Measurements from ENCODE around the gene WDR93.

The WDR93 gene

GRCh38 chr15:89766357-89767311 lies 76.0 kb downstream of the WDR93 start:
- no peaks in the 10 kb centered on the region for H3K9me3 ChIP-seq (ENCODE audit: control insufficient read depth in 1 of 2, low read length in 2 of 2)
- H3K27me3 ChIP-seq (ENCODE audit: control insufficient read depth in 1 of 2, insufficient read depth in 2 of 2, low read length in 2 of 2): no peaks in the 10 kb centered on the region
- H3K4me3 ChIP-seq (ENCODE audit: low read depth in 1 of 2, low read length in 2 of 2): no peak overlapping the region
- no peak overlapping the region for H3K27ac ChIP-seq (ENCODE audit: low read depth, low read length)
- no peak overlapping the region for H3K9ac ChIP-seq (ENCODE audit: low read depth in 1 of 2, low read length in 2 of 2)
- H3K36me3 ChIP-seq (ENCODE audit: control insufficient read depth in 1 of 2, insufficient read depth in 2 of 2, low read length in 2 of 2): no peaks in the 10 kb centered on the region
- peaks cover 16 to 21% of the 10 kb centered on the region in 2 donors for H3K4me1 ChIP-seq (ENCODE audit: control insufficient read depth in 1 of 2, insufficient read depth in 2 of 2, low read length in 2 of 2)

GRCh38 chr15:89767411-89767915 lies 76.9 kb downstream of the WDR93 start:
- Histone ChIP-seq H3K36me3 (ENCODE audit: control insufficient read depth in 1 of 2, insufficient read depth in 2 of 2, low read length in 2 of 2) (no peaks in the 10 kb centered on the region), H3K27ac (ENCODE audit: low read depth, low read length) (no peak overlapping the region), H3K9me3 (ENCODE audit: control insufficient read depth in 1 of 2, low read length in 2 of 2) (no peaks in the 10 kb centered on the region), H3K4me3 (ENCODE audit: low read depth in 1 of 2, low read length in 2 of 2) (no peak overlapping the region), H3K27me3 (ENCODE audit: control insufficient read depth in 1 of 2, insufficient read depth in 2 of 2, low read length in 2 of 2) (no peaks in the 10 kb centered on the region), H3K9ac (ENCODE audit: low read depth in 1 of 2, low read length in 2 of 2) (no peak overlapping the region), H3K4me1 (ENCODE audit: control insufficient read depth in 1 of 2, insufficient read depth in 2 of 2, low read length in 2 of 2) (peaks cover 9 to 13% of the 10 kb centered on the region in 2 donors)

GRCh38 chr15:89768071-89768500 lies 77.5 kb downstream of the WDR93 start:
- H3K4me1 ChIP-seq (ENCODE audit: control insufficient read depth in 1 of 2, insufficient read depth in 2 of 2, low read length in 2 of 2): peaks cover 8 to 12% of the 10 kb centered on the region in 2 donors
- no peak overlapping the region for H3K4me3 ChIP-seq (ENCODE audit: low read depth in 1 of 2, low read length in 2 of 2)
- H3K9me3 ChIP-seq (ENCODE audit: control insufficient read depth in 1 of 2, low read length in 2 of 2): no peaks in the 10 kb centered on the region
- no peak overlapping the region for H3K9ac ChIP-seq (ENCODE audit: low read depth in 1 of 2, low read length in 2 of 2)
- H3K36me3 ChIP-seq (ENCODE audit: control insufficient read depth in 1 of 2, insufficient read depth in 2 of 2, low read length in 2 of 2): no peaks in the 10 kb centered on the region
- no peak overlapping the region for H3K27ac ChIP-seq (ENCODE audit: low read depth, low read length)
- no peaks in the 10 kb centered on the region for H3K27me3 ChIP-seq (ENCODE audit: control insufficient read depth in 1 of 2, insufficient read depth in 2 of 2, low read length in 2 of 2)

GRCh38 chr15:89769366-89769765 lies 78.8 kb downstream of the WDR93 start:
- Histone ChIP-seq H3K9me3 (ENCODE audit: control insufficient read depth in 1 of 2, low read length in 2 of 2) (no peaks in the 10 kb centered on the region), H3K4me3 (ENCODE audit: low read depth in 1 of 2, low read length in 2 of 2) (no peak overlapping the region), H3K9ac (ENCODE audit: low read depth in 1 of 2, low read length in 2 of 2) (no peak overlapping the region), H3K27ac (ENCODE audit: low read depth, low read length) (no peak overlapping the region), H3K27me3 (ENCODE audit: control insufficient read depth in 1 of 2, insufficient read depth in 2 of 2, low read length in 2 of 2) (no peaks in the 10 kb centered on the region), H3K4me1 (ENCODE audit: control insufficient read depth in 1 of 2, insufficient read depth in 2 of 2, low read length in 2 of 2) (peaks cover 8 to 12% of the 10 kb centered on the region in 2 donors), H3K36me3 (ENCODE audit: control insufficient read depth in 1 of 2, insufficient read depth in 2 of 2, low read length in 2 of 2) (no peaks in the 10 kb centered on the region)

GRCh38 chr15:89770041-89770440 lies 79.4 kb downstream of the WDR93 start:
- Histone ChIP-seq H3K27me3 (ENCODE audit: control insufficient read depth in 1 of 2, insufficient read depth in 2 of 2, low read length in 2 of 2) (no peaks in the 10 kb centered on the region), H3K4me3 (ENCODE audit: low read depth in 1 of 2, low read length in 2 of 2) (no peak overlapping the region), H3K9me3 (ENCODE audit: control insufficient read depth in 1 of 2, low read length in 2 of 2) (no peaks in the 10 kb centered on the region), H3K27ac (ENCODE audit: low read depth, low read length) (no peak overlapping the region), H3K9ac (ENCODE audit: low read depth in 1 of 2, low read length in 2 of 2) (no peak overlapping the region), H3K4me1 (ENCODE audit: control insufficient read depth in 1 of 2, insufficient read depth in 2 of 2, low read length in 2 of 2) (peaks cover 8 to 12% of the 10 kb centered on the region in 2 donors), H3K36me3 (ENCODE audit: control insufficient read depth in 1 of 2, insufficient read depth in 2 of 2, low read length in 2 of 2) (no peaks in the 10 kb centered on the region)

- H3K27me3 ChIP-seq (ENCODE audit: control insufficient read depth in 1 of 2, insufficient read depth in 2 of 2, low read length in 2 of 2): no peaks in the 10 kb centered on the region
- H3K4me1 ChIP-seq (ENCODE audit: control insufficient read depth in 1 of 2, insufficient read depth in 2 of 2, low read length in 2 of 2): peaks cover 5 to 11% of the 10 kb centered on the region in 2 donors
- no peak overlapping the region for H3K9ac ChIP-seq (ENCODE audit: low read depth in 1 of 2, low read length in 2 of 2)
- H3K36me3 ChIP-seq (ENCODE audit: control insufficient read depth in 1 of 2, insufficient read depth in 2 of 2, low read length in 2 of 2): no peaks in the 10 kb centered on the region
- no peaks in the 10 kb centered on the region for H3K9me3 ChIP-seq (ENCODE audit: control insufficient read depth in 1 of 2, low read length in 2 of 2)
- H3K27ac ChIP-seq (ENCODE audit: low read depth, low read length): no peak overlapping the region
- H3K4me3 ChIP-seq (ENCODE audit: low read depth in 1 of 2, low read length in 2 of 2): no peak overlapping the region
Observed at GRCh38 chr15:89772932-89773583, 82.4 kb downstream of the WDR93 start.

GRCh38 chr15:89774492-89774891 lies 83.9 kb downstream of the WDR93 start:
- Histone ChIP-seq H3K27ac (ENCODE audit: low read depth, low read length) (no peak overlapping the region), H3K4me1 (ENCODE audit: control insufficient read depth in 1 of 2, insufficient read depth in 2 of 2, low read length in 2 of 2) (peaks cover 0 to 9% of the 10 kb centered on the region in 2 donors), H3K9me3 (ENCODE audit: control insufficient read depth in 1 of 2, low read length in 2 of 2) (no peaks in the 10 kb centered on the region), H3K4me3 (ENCODE audit: low read depth in 1 of 2, low read length in 2 of 2) (no peak overlapping the region), H3K27me3 (ENCODE audit: control insufficient read depth in 1 of 2, insufficient read depth in 2 of 2, low read length in 2 of 2) (no peaks in the 10 kb centered on the region), H3K36me3 (ENCODE audit: control insufficient read depth in 1 of 2, insufficient read depth in 2 of 2, low read length in 2 of 2) (no peaks in the 10 kb centered on the region), H3K9ac (ENCODE audit: low read depth in 1 of 2, low read length in 2 of 2) (no peak overlapping the region)

- H3K9ac ChIP-seq (ENCODE audit: low read depth in 1 of 2, low read length in 2 of 2): peak overlapping the region in 1 of 2 donors; percentile 43
- H3K36me3 ChIP-seq (ENCODE audit: control insufficient read depth in 1 of 2, insufficient read depth in 2 of 2, low read length in 2 of 2): no peaks in the 10 kb centered on the region
- H3K9me3 ChIP-seq (ENCODE audit: control insufficient read depth in 1 of 2, low read length in 2 of 2): no peaks in the 10 kb centered on the region
- H3K4me1 ChIP-seq (ENCODE audit: control insufficient read depth in 1 of 2, insufficient read depth in 2 of 2, low read length in 2 of 2): peaks cover 2 to 13% of the 10 kb centered on the region in 2 donors
- H3K27me3 ChIP-seq (ENCODE audit: control insufficient read depth in 1 of 2, insufficient read depth in 2 of 2, low read length in 2 of 2): no peaks in the 10 kb centered on the region
- H3K27ac ChIP-seq (ENCODE audit: low read depth, low read length): no peak overlapping the region
- H3K4me3 ChIP-seq (ENCODE audit: low read depth in 1 of 2, low read length in 2 of 2): peak overlapping the region; percentile 43 to 54
Observed at GRCh38 chr15:89775815-89776214, 85.2 kb downstream of the WDR93 start.

- peaks cover 8 to 20% of the 10 kb centered on the region in 2 donors for H3K4me1 ChIP-seq (ENCODE audit: control insufficient read depth in 1 of 2, insufficient read depth in 2 of 2, low read length in 2 of 2)
- no peaks in the 10 kb centered on the region for H3K36me3 ChIP-seq (ENCODE audit: control insufficient read depth in 1 of 2, insufficient read depth in 2 of 2, low read length in 2 of 2)
- no peak within 1 kb of the TSS for H3K27ac ChIP-seq (ENCODE audit: low read depth, low read length)
- H3K9ac ChIP-seq (ENCODE audit: low read depth in 1 of 2, low read length in 2 of 2): peak within 1 kb of the TSS in 1 of 2 donors; percentile 43
- no peaks in the 10 kb centered on the region for H3K9me3 ChIP-seq (ENCODE audit: control insufficient read depth in 1 of 2, low read length in 2 of 2)
- peak within 1 kb of the TSS; percentile 43 to 54 for H3K4me3 ChIP-seq (ENCODE audit: low read depth in 1 of 2, low read length in 2 of 2)
- H3K27me3 ChIP-seq (ENCODE audit: control insufficient read depth in 1 of 2, insufficient read depth in 2 of 2, low read length in 2 of 2): no peaks in the 10 kb centered on the region
Observed at GRCh38 chr15:89776274-89777072, 85.9 kb downstream of the WDR93 start, which contains the start of gene MESP2. TSS of gene MESP2 (plus strand) at chr15:89776332. CDS start at chr15:89776358, 26 bp downstream.

Measured in duodenal mucosa (tissue), 2 donors.